Progenitor cell of endocrine pancreas (in vitro differentiated cells): ENCODE results near the gene HOXB3. TPM values are rescaled to one million over a fixed set of nuclear protein-coding genes. Genes with fewer than 3 reads are reported as not detected.

Source experiments
- DNase-seq: peaks from one replicate; pipeline ENCODE4 v3.0.0; 2021; ENCODE audit warnings: low spot score; ENCODE audit not compliant: unreplicated experiment
- H3K27ac Mint-ChIP-seq: 2 replicates; pipeline ENCODE4 v1.8.0; 2021; ENCODE audit warnings: mild to moderate bottlenecking, moderate library complexity, mixed read lengths
- H3K27me3 Mint-ChIP-seq: 2 replicates; pipeline ENCODE4 v1.8.0; 2021; ENCODE audit warnings: mixed read lengths
- H3K36me3 Mint-ChIP-seq: 2 replicates; pipeline ENCODE4 v1.8.0; 2022; ENCODE audit warnings: mixed read lengths; ENCODE audit not compliant: insufficient read depth
- H3K4me1 Mint-ChIP-seq: 2 replicates; pipeline ENCODE4 v1.8.0; 2021; ENCODE audit warnings: low read depth, mixed read lengths
- H3K4me3 Mint-ChIP-seq: 2 replicates; pipeline ENCODE4 v1.8.0; 2021; ENCODE audit warnings: low read depth, mild to moderate bottlenecking, moderate library complexity, mixed read lengths
- H3K9me3 Mint-ChIP-seq: 2 replicates; pipeline ENCODE4 v1.8.0; 2021; ENCODE audit warnings: low read depth, mixed read lengths
- total RNA-seq: library from RNA; stranded (reverse); gene quantifications from 2 replicates; pipeline ENCODE4 v1.2.1, GENCODE V29; 2021
- TF ChIP-seq, protein P1 (sequence below): fragments of 200-600 bp; sonication (generic); IDR thresholded peaks from one replicate; pipeline ENCODE4 v1.5.0; 2021; ENCODE audit warnings: antibody characterized with exemption, mild to moderate bottlenecking; ENCODE audit not compliant: unreplicated experiment

The HOXB3 gene
- total RNA-seq, 1 donor from 2014 or later = 19.4 TPM

DNA sequence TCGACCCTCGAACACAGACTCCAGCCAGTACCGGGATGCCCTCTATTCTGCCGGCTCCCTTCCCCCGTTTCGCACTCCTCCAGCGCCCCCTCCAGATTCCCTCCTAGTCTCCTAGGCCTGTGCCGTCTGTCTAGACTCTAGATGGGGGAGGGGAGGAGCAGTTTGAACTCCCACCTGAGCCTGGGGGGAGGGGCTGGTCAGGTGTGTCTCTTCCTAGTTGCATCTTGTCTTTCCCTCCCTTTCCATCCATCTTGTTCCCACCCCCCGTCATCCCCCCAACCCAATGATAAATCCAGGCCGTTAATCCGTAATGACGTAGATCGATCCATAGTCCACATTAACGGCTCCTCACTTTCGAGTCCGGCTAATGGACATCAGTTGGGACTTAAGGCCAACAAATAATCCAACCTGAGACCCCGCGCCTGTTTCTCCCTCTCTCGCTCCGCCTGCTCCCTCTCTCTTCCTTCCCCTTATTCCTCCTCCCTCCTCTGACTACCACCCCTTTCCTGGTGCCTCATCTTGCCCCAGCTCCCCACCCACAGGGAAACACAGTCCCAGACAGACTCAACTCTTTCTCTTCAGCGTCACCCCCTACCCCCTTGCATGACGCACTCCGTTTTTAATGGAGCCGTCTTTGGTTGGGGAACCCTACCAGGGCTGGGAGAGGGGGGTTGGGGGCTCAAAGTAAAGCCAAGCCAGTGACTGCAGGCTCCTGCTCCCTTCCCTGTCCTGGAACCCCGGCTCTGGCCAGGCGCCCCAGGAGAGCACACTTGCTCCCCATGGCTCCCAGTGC, 6.9 kb upstream of the HOXB3 start:
- H3K27me3 Mint-ChIP-seq = peaks cover 99% of the 10 kb centered on the region
- DNase-seq = no peak

DNA sequence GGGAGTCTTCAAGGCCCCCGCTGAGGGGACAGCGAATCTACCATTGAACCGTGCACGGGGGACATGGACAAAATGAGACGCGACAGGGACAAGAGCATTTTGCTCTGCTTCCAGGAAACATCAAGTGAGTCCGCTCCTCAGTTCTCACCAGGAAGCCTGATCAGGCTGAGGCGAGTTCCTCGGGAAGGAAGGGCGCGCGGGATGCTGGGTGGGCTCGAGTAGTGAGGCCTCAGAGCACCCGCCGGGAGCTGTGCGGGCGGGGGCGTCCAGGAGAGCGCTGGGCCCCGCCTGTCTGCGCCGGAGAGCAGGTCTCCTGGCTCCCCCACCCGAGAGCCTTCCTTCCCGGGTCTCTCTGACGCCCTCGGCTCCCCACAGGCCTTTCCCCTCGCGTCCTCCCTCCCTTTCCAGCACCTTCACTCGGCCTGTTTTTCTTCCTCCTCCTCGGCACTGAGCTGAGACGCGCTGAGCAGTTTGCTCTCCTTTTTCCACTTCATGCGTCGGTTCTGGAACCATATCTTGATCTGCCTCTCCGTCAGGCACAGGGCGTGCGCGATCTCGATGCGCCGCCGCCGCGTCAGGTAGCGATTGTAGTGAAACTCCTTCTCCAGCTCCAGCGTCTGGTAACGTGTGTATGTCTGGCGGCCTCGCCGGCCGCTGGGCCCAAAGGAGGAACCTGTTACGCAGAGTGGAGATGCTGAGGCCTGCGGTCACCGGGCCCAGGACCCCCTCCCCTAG, 6.1 kb upstream of the HOXB3 start:
- H3K27me3 Mint-ChIP-seq = peaks cover 99% of the 10 kb centered on the region
- peak overlapping the region; percentile 35 for H3K27ac Mint-ChIP-seq

More for the DNA sequence above, 6.9 kb upstream of the HOXB3 start:
- Mint-ChIP-seq H3K36me3 (no peaks in the 10 kb centered on the region), H3K4me1 (peaks cover 9% of the 10 kb centered on the region), H3K4me3 (peak overlapping the region; percentile 62), H3K27ac (peak overlapping the region; percentile 1), H3K9me3 (no peaks in the 10 kb centered on the region)
- TF ChIP-seq, protein P1, sequence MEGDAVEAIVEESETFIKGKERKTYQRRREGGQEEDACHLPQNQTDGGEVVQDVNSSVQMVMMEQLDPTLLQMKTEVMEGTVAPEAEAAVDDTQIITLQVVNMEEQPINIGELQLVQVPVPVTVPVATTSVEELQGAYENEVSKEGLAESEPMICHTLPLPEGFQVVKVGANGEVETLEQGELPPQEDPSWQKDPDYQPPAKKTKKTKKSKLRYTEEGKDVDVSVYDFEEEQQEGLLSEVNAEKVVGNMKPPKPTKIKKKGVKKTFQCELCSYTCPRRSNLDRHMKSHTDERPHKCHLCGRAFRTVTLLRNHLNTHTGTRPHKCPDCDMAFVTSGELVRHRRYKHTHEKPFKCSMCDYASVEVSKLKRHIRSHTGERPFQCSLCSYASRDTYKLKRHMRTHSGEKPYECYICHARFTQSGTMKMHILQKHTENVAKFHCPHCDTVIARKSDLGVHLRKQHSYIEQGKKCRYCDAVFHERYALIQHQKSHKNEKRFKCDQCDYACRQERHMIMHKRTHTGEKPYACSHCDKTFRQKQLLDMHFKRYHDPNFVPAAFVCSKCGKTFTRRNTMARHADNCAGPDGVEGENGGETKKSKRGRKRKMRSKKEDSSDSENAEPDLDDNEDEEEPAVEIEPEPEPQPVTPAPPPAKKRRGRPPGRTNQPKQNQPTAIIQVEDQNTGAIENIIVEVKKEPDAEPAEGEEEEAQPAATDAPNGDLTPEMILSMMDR = no peak

DNA sequence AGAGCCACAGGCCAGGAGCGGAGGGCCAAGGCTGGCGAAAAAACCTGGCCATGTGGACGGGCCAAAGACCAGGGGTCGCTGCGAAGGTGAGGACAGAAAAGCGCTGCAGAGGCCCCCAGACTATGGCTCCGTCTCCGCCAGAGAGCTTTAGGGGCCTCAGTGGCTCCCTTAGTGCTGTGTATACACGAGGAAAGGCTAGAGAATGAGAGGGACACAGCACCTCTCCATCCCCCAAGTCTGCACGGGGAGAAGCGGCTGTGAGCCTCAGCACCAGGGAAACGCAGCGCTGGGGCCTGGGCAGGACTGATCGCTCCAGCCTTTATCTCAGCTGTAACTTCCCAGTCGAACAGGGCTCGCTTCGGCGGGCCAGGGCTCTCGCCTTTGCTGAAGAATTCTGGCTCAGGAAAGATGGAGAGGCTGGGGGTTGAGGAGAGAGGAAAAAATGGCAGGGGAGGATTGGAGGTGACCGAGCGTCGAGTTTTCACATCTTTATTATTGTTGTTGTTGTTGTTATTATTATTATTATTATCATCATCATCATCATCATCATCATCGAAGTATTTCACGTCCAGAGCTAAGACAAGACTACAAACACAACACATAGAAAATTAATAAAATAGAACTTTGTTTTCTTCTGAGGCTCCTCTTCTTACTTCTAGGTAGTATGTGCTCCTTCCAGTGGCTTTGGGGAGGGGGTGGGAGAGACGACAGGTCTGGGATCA, 5.4 kb upstream of the HOXB3 start:
- peak overlapping the region; percentile 35 for H3K27ac Mint-ChIP-seq
- TF ChIP-seq, protein P1 = no peak
- no peaks in the 10 kb centered on the region for H3K9me3 Mint-ChIP-seq
- peaks cover 7% of the 10 kb centered on the region for H3K4me1 Mint-ChIP-seq
- H3K36me3 Mint-ChIP-seq = peaks cover 1% of the 10 kb centered on the region
- peaks cover 99% of the 10 kb centered on the region for H3K27me3 Mint-ChIP-seq
- H3K4me3 Mint-ChIP-seq = peak overlapping the region; percentile 55
- DNase-seq = no peak

More for the DNA sequence above, 6.1 kb upstream of the HOXB3 start:
- no peak for DNase-seq
- TF ChIP-seq, protein P1 = no peak
- Mint-ChIP-seq H3K36me3 (no peaks in the 10 kb centered on the region), H3K4me1 (peaks cover 7% of the 10 kb centered on the region), H3K4me3 (peak overlapping the region; percentile 62), H3K9me3 (no peaks in the 10 kb centered on the region)

DNA sequence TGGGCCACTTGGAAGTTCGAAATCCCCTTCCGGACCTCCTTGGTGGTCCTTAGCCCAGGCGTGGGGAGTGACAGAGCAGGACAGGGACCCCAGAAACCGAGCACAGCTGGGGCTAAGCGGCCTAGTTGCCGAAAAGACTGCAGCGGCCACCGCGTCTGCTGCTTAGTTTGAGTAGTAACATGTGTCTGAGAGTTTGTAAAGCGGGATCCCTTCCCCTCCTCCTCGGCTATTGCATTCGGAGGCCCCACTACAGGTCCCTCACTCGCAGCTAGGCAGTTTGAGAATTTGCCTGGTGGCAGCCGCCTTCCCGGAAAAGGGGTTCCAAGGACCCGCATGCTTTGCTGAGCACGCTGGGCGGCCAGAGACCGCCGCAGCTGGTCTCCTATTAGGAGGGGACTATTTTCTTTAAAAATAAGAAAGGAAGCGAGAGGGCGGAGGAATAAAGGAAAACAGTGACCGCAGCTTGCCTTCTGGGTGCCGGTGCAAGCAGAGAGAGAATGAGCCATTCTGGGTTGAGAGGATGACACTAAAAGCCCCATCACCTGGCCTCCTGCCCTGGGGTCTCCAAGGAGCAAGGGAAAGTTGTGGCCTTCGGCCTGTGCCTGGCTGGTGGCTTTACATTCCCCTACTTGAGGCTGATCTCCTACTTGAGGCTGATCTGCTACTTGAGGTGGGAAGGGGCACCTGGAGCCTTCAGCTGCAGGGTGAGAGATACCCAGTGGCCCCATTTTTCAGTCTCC, 4.7 kb upstream of the HOXB3 start:
- H3K4me3 Mint-ChIP-seq = no peak overlapping the region
- no peaks in the 10 kb centered on the region for H3K9me3 Mint-ChIP-seq

More for the DNA sequence above, 4.7 kb upstream of the HOXB3 start:
- Mint-ChIP-seq H3K27me3 (peaks cover 99% of the 10 kb centered on the region), H3K36me3 (peaks cover 1% of the 10 kb centered on the region), H3K4me1 (peaks cover 7% of the 10 kb centered on the region), H3K27ac (peak overlapping the region; percentile 24)
- DNase-seq = no peak
- TF ChIP-seq, protein P1 = no peak
